RKO (cell line): Measurements from ENCODE around the gene MAP3K3.

ENCODE experiments used
- DNase-seq: peaks from one replicate; pipeline ENCODE4 v3.0.0-alpha.2; 2016; ENCODE audit warnings: low spot score

The MAP3K3 gene

DNA sequence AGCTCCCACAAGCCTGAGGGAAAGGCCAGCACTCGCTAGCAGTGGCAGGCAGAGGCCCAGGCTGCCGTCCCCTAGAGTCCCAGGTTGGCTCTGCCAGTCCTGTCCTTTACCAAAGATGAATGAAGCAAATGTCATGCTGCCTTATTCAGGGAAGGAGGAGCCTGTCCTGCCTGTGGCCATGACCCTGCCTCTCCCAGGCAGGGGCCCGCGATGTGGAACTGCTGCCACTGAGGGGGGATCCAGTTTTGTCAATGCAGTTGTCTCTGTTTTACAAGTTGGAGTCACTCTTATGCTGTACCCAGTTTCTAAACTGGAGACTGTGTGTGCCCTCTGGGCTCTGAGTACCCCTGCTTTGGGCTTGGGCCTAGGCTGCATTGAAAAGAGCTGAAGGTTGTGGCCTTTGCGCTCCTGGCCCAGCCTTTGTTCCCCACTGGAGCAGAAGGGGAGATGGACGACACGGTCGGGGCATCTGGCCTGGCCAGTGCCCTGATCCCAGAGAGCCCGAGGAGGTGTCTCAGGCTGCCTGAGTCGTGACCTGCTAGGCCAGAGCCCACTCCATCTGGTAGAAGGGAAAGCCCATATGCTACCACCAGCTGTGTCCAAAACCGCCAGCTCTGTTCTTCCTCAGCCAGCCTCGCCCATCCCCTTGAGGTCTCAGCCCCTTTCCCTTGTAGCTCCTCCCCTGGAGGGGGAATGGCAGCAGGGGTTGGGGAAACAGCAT, 72.2 kb downstream of the MAP3K3 start:
- no peak for DNase-seq

DNA sequence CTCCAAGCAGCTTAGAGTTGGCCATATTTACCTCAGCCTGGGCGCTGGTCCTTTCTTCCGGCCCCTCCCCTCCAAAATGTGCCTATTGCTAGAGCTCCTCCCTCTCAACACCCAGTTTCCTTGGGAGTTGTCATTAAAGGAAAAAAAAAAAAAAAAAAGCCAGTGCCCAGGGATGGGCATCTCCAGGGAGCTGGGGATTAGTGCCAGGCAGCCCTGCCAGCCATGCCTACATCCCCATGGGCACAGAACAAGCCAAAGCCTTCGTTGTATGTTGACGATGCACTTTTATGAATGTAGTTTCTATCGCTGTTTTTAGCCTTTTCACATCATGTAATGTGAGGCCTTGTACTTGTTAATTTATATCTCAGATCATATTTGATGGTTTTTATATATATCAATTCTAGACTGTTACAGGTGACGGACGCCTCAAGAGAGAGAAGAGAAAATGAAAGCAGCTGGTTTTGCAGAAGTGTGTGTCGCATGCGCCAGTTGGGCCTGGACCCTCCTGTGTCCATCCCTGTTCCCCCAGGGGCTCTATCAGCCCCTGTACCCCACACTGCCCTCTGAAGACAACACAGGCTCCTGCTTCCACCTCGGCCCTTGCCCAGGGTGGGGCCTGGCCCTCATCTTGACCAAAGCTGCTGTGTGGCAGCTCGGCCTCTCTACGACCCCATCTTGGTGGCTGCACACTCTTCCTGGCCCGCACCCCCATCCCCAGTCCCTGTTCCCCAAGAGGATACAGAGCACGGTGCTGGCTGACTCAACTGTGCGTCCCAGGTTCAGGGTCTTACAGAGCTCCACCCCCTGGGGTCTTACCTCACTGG, 72.9 kb downstream of the MAP3K3 start:
- no peak for DNase-seq

DNA sequence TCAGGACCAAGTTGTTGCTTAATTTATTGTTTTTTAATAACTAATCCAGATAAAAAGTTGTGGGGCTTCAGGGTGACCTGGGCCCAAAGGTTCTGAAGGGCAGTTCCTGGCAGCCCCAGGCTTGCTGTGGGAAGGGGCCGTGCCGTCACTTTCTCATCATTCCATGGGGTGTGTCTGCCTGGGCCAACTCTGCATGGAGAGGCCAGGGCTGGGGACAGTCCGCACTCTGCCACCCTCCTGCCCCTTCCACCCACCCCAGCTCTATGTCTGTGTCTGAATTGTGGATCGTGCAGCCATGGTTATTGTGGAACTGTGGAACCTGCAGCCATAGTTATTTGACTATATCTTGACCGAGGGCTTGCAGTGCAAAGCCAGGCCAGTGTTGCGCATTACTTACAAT, 73.7 kb downstream of the MAP3K3 start:
- DNase-seq: no peak

DNA sequence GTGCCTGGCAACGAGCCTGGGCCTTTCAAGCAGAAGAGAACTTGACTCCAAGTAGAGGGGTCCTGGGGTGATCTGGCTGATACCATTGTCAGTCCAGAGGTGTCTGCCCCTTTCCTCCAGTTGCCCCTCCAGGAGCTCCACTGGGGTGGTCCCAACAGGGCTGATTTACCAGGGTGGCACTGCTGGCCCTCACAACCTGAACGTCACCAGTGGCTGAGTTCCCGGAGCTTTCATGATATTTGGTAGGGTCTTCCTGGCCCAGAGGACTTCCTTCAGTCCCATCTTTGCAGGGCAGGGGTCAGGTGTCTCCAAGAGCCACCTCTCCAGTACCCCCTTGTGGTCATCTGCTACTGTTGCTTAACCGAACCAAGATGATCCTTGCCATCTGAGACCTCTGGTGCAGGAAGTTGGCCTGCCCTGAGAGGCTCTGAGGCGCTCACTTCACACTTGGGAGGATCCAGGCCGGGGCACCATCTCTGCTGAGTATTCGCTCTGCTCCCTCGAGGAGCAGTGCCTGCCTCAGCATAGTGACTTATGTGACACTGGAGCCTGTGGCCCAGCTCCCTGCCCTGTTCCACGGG, 74.3 kb downstream of the MAP3K3 start:
- DNase-seq: peak; percentile 36

DNA sequence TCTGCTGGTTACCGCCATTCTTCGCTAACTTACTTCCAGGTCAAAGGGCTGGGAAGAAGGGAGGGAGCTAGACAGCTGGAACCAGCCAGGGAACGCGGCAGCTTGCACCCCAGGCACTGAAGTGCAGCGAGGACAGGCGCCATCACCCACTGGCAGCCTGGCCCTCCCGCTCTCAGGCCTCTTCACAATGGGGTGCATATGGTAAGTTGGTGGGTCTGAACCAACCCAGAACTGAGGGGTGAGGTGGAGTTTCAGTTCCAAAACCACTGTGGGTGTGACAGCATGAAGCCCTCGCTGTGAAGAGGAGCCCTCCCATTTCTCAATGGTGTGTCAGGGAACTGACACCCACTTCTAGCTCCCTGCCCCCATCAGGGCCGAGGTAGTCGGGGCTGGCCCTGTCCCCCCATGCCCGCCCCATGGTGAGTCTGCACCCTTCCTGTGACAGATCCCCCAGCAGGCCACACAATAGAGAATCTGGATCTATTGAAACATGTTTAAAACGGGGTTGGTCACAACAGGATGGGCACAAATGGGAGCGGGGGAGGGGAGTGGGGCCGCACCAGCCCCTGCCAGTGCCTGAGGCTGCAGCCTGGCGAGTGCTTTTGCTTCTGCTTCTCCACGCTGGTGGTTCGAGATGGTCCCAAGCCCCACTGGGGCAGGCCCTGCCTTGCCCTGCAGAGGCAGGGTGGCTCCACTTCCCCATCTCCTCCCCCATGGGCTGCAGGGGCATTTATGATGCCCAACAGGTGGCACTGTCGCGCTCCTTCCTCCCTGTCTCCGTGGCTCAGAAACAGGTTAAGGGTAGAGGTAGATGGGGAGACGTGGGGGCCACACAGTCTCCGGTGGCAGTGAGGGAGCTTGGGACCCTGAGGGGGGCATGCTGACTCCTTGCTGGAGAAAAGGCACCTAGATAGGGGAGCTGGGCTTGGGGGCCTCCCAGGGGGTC, 75.4 kb downstream of the MAP3K3 start:
- DNase-seq: peak; percentile 36

DNA sequence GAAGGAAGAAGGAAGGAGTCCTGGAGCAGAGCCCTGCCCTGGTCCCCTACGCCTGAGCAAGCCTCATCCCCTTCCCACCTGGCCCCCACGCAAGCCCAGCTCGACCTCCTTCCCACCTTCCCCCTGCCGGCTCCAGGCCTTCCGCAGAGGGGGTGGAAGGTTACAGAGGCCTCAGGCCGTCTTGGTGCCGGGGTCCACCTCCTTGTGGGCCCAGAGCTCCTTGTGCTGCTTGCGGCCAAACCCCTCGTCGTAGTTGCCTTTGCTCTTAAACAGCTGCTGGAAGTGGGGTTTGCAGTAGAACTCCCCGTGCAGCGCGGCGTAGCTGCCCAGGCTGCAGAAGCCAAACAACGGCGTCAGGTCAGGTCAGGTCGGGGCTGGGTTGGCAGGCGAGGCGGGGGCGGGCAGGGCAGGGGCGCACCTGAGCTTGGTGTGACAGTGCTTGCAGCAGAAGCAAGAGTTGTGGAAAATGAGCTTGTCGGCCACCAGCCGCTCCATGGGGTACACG, 76.2 kb downstream of the MAP3K3 start:
- DNase-seq: no peak

DNA sequence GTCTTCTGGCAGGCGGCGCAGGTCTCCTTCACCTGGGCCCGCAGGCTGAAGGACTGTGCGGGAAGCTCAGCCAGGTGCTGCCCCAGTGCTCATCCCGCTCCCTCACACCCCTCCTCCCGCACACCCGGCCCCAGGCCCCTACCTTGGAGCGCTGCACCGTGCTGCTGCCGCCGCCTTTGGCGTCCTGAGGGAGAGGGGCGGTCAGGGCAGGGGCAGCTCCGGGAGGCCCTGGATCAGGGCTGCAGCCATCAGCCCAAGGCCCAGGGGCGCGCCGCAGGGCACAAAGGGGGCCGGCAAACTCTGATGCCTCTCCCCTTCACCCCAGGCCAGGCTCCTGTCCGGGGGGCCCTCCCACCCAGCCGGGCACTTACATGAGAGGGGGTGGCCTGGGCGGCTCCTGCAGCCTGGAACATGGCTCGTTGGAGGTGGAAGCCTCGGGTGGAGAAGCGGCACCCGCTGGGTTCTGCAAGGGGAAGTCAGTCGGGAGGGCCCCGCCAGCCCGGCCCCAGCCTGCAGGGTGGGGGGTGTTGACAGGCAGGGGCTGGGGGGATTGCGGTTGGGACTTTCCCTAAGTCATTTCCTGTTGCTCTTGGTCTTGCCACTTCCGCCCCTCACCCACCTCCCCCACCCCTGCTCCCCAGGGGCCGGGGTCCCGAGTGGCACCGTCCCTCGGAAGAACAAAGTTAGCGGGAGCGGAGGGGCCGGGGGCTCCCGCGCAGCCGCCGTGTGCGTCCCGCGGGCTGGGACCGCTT, 76.8 kb downstream of the MAP3K3 start:
- no peak for DNase-seq

DNA sequence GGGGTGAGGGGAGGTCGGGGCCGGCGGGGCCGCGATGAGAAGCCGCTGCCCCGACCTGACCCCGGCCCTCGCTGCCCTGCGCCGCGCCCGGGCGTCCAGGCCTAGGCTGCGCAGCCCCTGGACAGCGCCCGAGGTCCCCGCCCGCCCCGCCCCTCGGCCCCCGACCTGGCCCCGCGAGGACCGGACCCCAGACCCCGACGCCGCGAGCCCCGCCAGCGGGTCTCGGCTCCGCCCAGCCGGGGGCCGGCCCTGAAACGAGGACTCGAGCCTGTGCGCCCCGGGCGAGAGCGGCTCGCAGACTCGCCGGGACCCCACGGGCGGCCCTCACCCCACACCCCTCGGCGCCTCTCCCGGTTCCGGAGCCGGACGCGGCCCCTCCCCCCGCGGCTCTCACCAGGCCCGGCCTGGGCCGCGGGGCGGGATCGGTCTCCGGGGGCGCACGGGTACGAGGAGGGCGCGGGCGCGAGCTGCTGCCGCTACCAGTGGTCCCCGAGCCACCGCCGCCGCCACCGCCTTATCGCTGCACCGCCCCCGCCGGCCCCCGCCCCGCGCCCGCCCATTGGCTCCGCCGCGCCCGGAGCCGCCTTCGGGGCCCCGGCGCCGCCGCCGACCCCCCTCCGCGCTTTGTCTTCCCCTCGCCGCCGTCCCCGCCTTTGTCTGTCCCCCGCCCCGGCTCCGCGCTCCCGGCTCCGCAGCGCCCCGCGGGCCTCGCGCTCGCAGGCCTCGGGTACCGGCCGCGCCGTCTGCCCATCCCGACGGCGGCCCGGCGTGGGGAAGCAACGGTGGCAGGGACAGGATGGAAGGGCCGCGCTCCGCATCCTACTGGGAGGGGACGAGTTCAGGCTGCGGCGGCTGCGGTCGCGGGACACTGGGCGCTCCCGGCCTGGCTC, 77.7 kb downstream of the MAP3K3 start, which contains the start of gene LIMD2:
TSS of gene LIMD2 (minus strand) at position 488 of the 890 bp plus-strand sequence. CDS start 827 bp downstream, outside the sequence.
- DNase-seq: peak; percentile 26

DNA sequence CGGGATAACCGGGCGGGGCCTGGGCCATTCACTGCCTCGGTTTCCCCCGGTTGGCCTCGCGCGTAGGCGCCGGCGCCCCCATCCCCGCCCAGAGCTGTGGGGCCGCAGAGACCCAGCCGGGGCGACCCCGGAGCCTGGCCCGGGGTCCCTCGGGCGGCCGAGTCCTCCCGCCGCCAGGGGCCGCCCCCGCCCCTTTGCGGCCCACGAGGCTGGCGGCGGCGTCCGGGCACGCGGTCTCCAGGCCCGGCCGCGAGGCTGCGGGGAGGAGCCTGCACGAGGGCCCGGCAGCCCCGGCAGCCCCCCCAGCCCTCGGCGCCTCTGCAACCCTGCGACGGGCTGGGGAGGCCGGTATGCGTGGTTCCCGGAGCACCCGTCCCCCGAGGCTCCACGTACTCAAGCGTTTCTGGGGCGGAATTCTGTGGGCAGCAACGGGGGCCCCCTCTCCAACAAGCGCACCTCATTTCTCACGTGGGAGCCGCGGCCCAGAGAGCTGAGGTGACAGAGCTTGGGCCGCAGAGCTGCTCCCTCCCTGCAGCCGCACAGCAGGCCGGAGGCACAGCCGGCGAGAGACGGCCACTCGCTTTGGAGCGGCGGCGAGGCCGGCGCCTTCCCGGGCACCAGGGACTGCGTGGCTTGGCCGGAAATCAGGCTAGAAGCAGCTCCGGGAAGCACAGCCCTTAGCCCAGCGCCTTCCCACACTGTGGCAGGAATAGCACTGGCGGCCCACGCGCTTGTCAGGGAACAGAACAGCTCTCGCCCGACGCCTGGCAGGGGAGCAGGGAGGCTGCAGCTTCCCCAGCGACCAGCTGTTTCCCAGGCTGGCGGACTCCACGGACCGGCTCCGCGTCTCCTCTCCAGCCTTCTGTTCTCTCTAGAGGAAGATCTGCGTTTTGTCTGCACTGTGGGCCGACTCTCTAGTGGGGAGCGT, 78.6 kb downstream of the MAP3K3 start:
- no peak for DNase-seq

DNA sequence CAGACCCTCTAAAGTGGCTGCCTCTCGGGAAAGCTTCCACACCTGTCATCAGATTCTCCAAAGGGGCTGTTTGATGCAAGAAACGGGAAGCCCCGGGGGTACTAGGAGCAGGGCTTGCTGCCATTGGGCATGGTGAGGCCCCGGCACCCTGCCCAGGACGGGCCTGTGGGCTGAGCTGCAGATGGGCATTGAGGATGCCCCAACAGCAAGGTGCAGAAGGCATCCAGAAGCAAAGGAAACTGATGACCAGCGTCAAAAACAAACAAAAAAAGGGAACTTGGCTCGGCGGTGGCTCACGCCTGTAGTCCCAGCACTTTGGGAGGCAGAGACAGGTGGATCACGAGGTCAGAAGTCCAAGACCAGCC, 79.2 kb downstream of the MAP3K3 start:
- no peak for DNase-seq

DNA sequence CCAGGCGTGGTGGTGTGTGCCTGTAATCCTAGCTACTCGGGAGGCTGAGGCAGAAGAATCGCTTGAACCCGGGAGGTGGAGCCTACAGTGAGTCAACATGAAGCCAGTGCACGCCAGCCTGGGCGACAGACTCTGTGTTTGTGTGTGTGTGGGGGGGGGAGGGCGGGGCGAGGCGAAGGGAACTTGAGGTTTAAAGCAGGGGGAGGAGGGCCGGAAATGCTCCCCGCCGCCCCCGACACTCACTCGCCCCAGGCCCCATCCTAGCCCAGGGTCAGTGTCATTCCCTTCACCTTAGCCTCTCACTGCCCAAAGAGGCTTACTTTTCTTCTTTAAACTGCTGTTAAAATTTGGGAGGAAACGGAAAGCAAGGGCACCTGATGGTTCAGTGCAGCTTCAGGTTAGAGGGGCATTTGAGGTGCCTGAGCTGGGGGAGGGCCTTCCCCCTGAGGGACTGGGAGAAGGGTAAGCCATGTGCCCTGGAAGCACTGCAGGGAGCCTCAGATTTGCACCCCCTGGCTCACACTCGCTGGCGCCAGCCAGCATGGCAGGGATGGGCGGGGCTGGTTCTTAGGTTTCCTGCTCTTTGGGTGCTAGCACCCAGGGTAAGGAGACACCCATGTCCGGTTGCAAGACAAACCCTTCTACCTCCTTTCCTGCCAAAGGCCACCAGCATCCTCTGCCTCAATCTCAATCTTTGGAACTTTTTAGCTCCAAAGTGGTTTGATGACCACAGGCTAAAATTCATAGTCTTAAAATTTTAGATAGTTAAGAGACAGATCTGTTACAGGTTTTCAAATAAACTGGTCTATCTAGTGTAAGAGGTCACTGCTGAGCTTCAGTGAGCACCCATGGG, 79.9 kb downstream of the MAP3K3 start:
- no peak for DNase-seq

DNA sequence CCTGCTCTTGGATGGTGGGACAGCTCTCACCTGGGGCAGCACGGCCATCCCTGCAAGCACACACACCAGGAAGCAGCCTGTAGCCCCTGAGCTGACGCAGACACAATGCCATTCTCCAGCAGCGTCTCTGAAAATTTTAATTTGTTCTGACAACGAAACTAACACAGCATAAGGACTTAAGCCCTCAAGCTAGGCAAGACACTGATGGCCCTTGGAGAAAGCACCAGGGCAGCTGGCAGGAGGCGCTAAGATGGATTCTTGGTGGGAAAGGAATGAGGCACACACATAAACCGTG, 80.5 kb downstream of the MAP3K3 start:
- no peak for DNase-seq

DNA sequence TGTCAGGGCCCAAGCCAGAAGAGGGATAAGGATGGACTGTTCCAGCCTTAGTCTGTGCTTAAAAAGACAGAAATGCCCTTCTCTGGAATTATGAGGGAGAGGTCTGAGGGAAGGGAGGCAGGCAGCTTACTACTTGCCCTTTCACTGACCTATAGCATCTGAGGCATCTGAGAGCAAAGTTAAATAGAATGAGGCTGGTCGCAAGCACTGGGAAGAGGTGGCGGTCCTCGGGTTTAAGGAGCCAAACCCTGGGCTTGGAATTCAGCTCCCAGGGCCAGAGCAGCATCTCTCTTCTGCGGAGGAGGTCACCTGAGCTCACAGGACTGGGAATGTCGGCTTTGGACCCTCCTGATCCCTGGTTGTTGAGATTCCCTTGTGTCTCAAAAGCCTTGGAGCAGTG, 80.8 kb downstream of the MAP3K3 start:
- DNase-seq: no peak

DNA sequence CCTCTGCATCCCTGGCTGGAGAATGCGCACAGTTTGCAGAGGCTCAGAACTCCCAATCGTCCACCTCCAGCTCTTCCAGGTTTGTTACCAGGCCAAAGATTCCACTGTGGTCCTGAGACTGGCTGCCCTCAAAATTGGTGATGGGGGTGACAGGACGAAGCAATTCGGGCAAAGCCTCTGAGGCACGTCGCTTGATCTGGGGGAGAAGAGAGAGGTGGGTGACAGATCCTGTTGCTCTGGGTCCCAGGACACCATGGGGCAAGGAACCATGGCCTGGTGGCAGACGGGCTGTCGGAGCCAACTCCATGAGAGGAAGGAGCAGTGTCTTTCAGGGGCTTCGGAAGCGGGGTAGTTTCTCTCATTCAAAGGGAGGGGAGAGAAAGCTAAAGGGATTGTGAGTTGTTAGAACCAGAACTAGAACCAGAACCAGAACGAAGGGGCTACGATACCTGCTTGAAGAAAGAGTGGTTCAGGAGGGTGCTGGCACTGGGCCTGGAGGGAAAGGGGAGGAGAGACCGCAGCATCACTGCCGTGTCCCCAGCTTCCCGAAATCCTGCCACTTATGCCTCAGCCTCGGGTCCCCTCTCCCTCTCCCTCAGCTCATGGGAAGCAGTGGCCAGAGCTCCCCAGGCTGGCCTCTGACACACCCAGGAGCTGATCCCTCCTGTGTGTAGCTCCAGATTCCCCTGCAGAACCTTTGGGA, 81.5 kb downstream of the MAP3K3 start:
- DNase-seq: no peak

DNA sequence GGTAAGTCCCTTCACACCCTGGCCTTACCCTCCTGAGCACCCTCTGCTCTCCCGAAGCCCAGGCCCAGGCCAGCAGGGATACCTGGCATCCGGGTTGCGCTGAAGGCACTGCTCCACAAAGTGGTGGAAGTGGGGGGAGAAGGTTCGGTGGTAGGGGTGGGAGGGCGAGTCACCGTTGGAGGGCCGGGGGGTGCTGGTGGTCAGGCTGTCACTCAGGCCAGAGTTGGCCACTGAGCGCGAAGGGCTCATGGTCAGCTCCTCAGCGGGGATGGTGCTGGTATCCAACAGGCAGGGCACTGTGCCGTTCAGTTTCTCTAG, 82.0 kb downstream of the MAP3K3 start:
- no peak for DNase-seq

DNA sequence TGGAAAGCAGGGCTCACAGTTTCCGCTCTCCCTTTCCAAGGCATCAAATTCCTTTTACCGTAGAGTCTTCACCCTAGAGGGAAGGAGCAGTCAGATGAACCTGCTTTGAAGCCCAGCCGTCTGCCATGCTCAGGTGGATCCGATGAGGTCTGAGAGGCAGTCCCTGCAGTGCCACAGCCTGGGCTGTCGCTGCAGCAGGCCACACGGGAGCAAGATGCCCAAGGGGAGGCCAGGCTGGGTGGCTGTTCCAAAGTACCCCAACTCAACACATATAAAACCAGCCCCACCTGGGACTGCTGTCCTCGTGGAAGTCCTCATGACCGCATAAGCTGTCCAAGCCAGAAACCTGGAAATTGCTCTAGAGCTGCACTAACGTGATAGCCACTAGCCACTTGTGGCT, 82.6 kb downstream of the MAP3K3 start:
- DNase-seq: no peak

DNA sequence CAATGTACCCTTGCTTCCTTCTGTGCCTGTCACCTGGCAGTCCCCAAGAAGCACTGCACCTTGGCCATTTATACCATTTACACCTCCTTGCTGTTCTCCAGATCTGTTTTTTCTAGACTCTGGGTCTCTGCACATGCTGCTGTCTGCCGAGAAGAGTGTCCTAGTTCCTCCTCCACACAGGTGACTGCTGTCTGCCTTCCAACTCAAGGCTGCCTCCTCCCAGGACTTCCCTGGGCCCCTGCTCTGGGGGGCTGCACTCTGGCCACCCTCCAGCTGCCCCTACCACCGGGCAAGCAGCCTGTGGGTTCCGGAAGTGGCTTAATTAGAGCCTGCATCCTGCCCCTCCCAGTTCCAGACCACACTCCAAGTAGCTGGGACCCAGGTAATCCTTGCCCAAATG, 83.4 kb downstream of the MAP3K3 start:
- DNase-seq: no peak
